SK-N-SH treated with all-trans-retinoic acid at 6 μM for 48 hours (cell line): ENCODE results near the gene TNS3.
"Not testable (repeated sequence)": the region's sequence is repeated elsewhere in the genome, so short reads cannot be mapped to it uniquely, and the experiment has no call there.

Source experiments
- ATAC-seq: fragments of 200-7000 bp; cut with Tn5 transposase; 3 replicates; pipeline ENCODE4 v1.9.1; 2020; ENCODE audit warnings: mild to moderate bottlenecking, moderate library complexity
- ARNTL ChIP-seq: fragments of 450-650 bp; formaldehyde crosslinking; IDR thresholded peaks from 2 replicates; pipeline ENCODE4 v1.5.0; 2020; ENCODE audit warnings: low read depth, mild to moderate bottlenecking, moderate library complexity, borderline replicate concordance
- BACH2 ChIP-seq: fragments of 250-450 bp; sonication (Bioruptor Pico); IDR thresholded peaks from 2 replicates; pipeline ENCODE4 v1.9.0; 2021; ENCODE audit warnings: mild to moderate bottlenecking, borderline replicate concordance
- CREB5 ChIP-seq: fragments of 250-450 bp; sonication (Bioruptor Pico); IDR thresholded peaks from 2 replicates; pipeline ENCODE4 v1.5.1; 2020; ENCODE audit warnings: low read depth, mild to moderate bottlenecking, moderate library complexity
- CSRNP3 ChIP-seq: fragments of 250-450 bp; sonication (Bioruptor Pico); IDR thresholded peaks from 2 replicates; pipeline ENCODE4 v1.5.1; 2021; ENCODE audit warnings: mild to moderate bottlenecking, moderate library complexity
- ESRRG ChIP-seq: fragments of 250-450 bp; sonication (Bioruptor Pico); IDR thresholded peaks from 2 replicates; pipeline ENCODE4 v1.6.1; 2021; ENCODE audit warnings: mild to moderate bottlenecking
- GLIS3 ChIP-seq: fragments of 250-450 bp; sonication (Bioruptor Pico); IDR thresholded peaks from 2 replicates; pipeline ENCODE4 v1.5.0; 2020; ENCODE audit warnings: mild to moderate bottlenecking, moderate library complexity
- ISL1 ChIP-seq: fragments of 250-450 bp; sonication (Bioruptor Pico); IDR thresholded peaks from 2 replicates; pipeline ENCODE4 v2.1.2; 2022; ENCODE audit warnings: mild to moderate bottlenecking, moderate library complexity
- OSR1 ChIP-seq: fragments of 250-450 bp; sonication (Bioruptor Pico); IDR thresholded peaks from 2 replicates; pipeline ENCODE4 v1.8.0; 2022; ENCODE audit warnings: moderate library complexity, mild to moderate bottlenecking, inconsistent platforms
- PATZ1 ChIP-seq: fragments of 250-450 bp; sonication (Bioruptor Pico); IDR thresholded peaks from 2 replicates; pipeline ENCODE4 v1.8.0; 2020; ENCODE audit warnings: mild to moderate bottlenecking, moderate library complexity, borderline replicate concordance
- PPARA ChIP-seq: fragments of 250-450 bp; sonication (Bioruptor Pico); IDR thresholded peaks from 2 replicates; pipeline ENCODE4 v1.5.0; 2020; ENCODE audit warnings: mild to moderate bottlenecking, borderline replicate concordance
- RARB ChIP-seq: fragments of 250-450 bp; sonication (Bioruptor Pico); IDR thresholded peaks from 2 replicates; pipeline ENCODE4 v1.8.0; 2021; ENCODE audit warnings: mild to moderate bottlenecking, moderate library complexity
- TCF4 ChIP-seq: fragments of 250-450 bp; sonication (Bioruptor Pico); IDR thresholded peaks from 2 replicates; pipeline ENCODE4 v1.8.0; 2021; ENCODE audit warnings: mild to moderate bottlenecking, moderate library complexity, borderline replicate concordance
- TSHZ2 ChIP-seq: fragments of 250-450 bp; sonication (Bioruptor Pico); IDR thresholded peaks from 2 replicates; pipeline ENCODE4 v1.5.0; 2020; ENCODE audit warnings: mild to moderate bottlenecking, moderate library complexity
- ZC3H10 ChIP-seq: fragments of 250-450 bp; sonication (Bioruptor Pico); IDR thresholded peaks from 2 replicates; pipeline ENCODE4 v1.5.1; 2021; ENCODE audit warnings: mild to moderate bottlenecking, moderate library complexity
- ZFP3 ChIP-seq: fragments of 250-450 bp; sonication (Bioruptor Pico); IDR thresholded peaks from 2 replicates; pipeline ENCODE4 v1.5.0; 2020; ENCODE audit warnings: mild to moderate bottlenecking, moderate library complexity
- ZNF70 ChIP-seq: fragments of 450-650 bp; formaldehyde crosslinking; IDR thresholded peaks from 2 replicates; pipeline ENCODE4 v1.5.0; 2020; ENCODE audit warnings: mild to moderate bottlenecking, moderate library complexity

TNS3 gene

GRCh38 chr7:47587351-47587750, 5.4 kb upstream of the TNS3 start:
- TF ChIP-seq RARB (CRISPR knock-in tag) (no peak), ZC3H10 (no peak), ZFP3 (CRISPR knock-in tag) (no peak), PATZ1 (CRISPR knock-in tag) (no peak), TSHZ2 (CRISPR knock-in tag) (no peak), ESRRG (no peak), GLIS3 (CRISPR knock-in tag) (no peak), ARNTL (no peak), CSRNP3 (CRISPR knock-in tag) (no peak), PPARA (CRISPR knock-in tag) (no peak), TCF4 (CRISPR knock-in tag) (no peak)
- ATAC-seq: no peak

- ATAC-seq: no peak
- TF ChIP-seq ESRRG: no peak
- TF ChIP-seq PPARA (CRISPR knock-in tag): no peak
- no peak for TF ChIP-seq ZNF70 (CRISPR knock-in tag)
- no peak for TF ChIP-seq GLIS3 (CRISPR knock-in tag)
- TF ChIP-seq TSHZ2 (CRISPR knock-in tag): no peak
- no peak for TF ChIP-seq ISL1 (CRISPR knock-in tag)
- TF ChIP-seq CREB5 (CRISPR knock-in tag): no peak
- TF ChIP-seq ZC3H10: no peak
- no peak for TF ChIP-seq RARB (CRISPR knock-in tag)
- TF ChIP-seq CSRNP3 (CRISPR knock-in tag): no peak
- TF ChIP-seq OSR1 (CRISPR knock-in tag): no peak
- no peak for TF ChIP-seq BACH2
- TF ChIP-seq ARNTL: no peak
Measured at GRCh38 chr7:47586925-47587324, 5.0 kb upstream of the TNS3 start.

GRCh38 chr7:47586161-47586670, 4.3 kb upstream of the TNS3 start:
- ATAC-seq: not testable (repeated sequence)
